ENCODE measurements around the gene ASRGL1. TPM values are rescaled to one million over a fixed set of nuclear protein-coding genes. Genes with fewer than 3 reads are reported as not detected.

ASRGL1 gene
- total RNA-seq, 2 experiments from 2014 or later, result 11.5 to 12.4 TPM

GRCh38 chr11:62433141-62433903 is 96.1 kb downstream of the ASRGL1 start:
- POLR2A ChIA-PET, result no interaction called here
- ATAC-seq, result no peak
- Mint-ChIP-seq H3K4me3 (no peak overlapping the region), H3K36me3 (ENCODE audit: low read depth) (no peaks in the 10 kb centered on the region), H3K4me1 (ENCODE audit: low read depth) (peaks cover 61% of the 10 kb centered on the region), H3K9me3 (ENCODE audit: insufficient read depth) (no peaks in the 10 kb centered on the region), H3K27me3 (ENCODE audit: low read depth) (no peaks in the 10 kb centered on the region), H3K27ac (no peak overlapping the region)
- no peak for DNase-seq
- CTCF ChIA-PET, result interaction anchor here (1.3 to 2.5 kb wide), 3 partner anchors 9 to 110 kb away, joined by 3 to 14 read pairs (median 4); no protein-coding TSS in a partner anchor

GRCh38 chr11:62433904-62434276 is 96.6 kb downstream of the ASRGL1 start:
- no peaks in the 10 kb centered on the region for H3K36me3 Mint-ChIP-seq (ENCODE audit: low read depth)
- no peak overlapping the region for H3K27ac Mint-ChIP-seq
- H3K4me1 Mint-ChIP-seq (ENCODE audit: low read depth), result peaks cover 56% of the 10 kb centered on the region

GRCh38 chr11:62435846-62436660 is 98.8 kb downstream of the ASRGL1 start:
- Mint-ChIP-seq H3K36me3 (ENCODE audit: low read depth) (no peaks in the 10 kb centered on the region), H3K27ac (no peak overlapping the region), H3K4me3 (no peak overlapping the region), H3K4me1 (ENCODE audit: low read depth) (peaks cover 39% of the 10 kb centered on the region), H3K9me3 (ENCODE audit: insufficient read depth) (no peaks in the 10 kb centered on the region), H3K27me3 (ENCODE audit: low read depth) (no peaks in the 10 kb centered on the region)
- ATAC-seq, result no peak
- POLR2A ChIA-PET, result interaction anchor here (0.6 to 1.9 kb wide), 3 partner anchors 9 to 63 kb away, joined by 3 to 6 read pairs (median 5); no protein-coding TSS in a partner anchor
- no peak for DNase-seq
- CTCF ChIA-PET, result interaction anchor here (0.7 to 3.0 kb wide), 6 partner anchors 12 to 155 kb away, joined by 3 to 24 read pairs (median 4); partner anchors contain the start of gene TUT1

More at GRCh38 chr11:62433904-62434276, 96.6 kb downstream of the ASRGL1 start:
- ChIA-PET POLR2A (no interaction called here), CTCF (interaction anchor here (1.3 to 2.5 kb wide), 3 partner anchors 9 to 109 kb away, joined by 3 to 14 read pairs (median 4); no protein-coding TSS in a partner anchor)
- Mint-ChIP-seq H3K9me3 (ENCODE audit: insufficient read depth) (no peaks in the 10 kb centered on the region), H3K4me3 (no peak overlapping the region), H3K27me3 (ENCODE audit: low read depth) (no peaks in the 10 kb centered on the region)
- DNase-seq, result no peak
- no peak for ATAC-seq

- Mint-ChIP-seq H3K27ac (no peak overlapping the region), H3K9me3 (ENCODE audit: insufficient read depth) (no peaks in the 10 kb centered on the region), H3K27me3 (ENCODE audit: low read depth) (no peaks in the 10 kb centered on the region), H3K36me3 (ENCODE audit: low read depth) (no peaks in the 10 kb centered on the region), H3K4me3 (no peak overlapping the region), H3K4me1 (ENCODE audit: low read depth) (peaks cover 28% of the 10 kb centered on the region)
- POLR2A ChIA-PET, result interaction anchor here (0.6 to 1.9 kb wide), 2 partner anchors 11 to 62 kb away, joined by 4 to 5 read pairs; no protein-coding TSS in a partner anchor
- no peak for ATAC-seq
- no peak for DNase-seq
- CTCF ChIA-PET, result interaction anchor here (1.1 to 3.0 kb wide), 3 partner anchors 14 to 105 kb away, joined by 3 to 24 read pairs (median 11); no protein-coding TSS in a partner anchor
Measured at GRCh38 chr11:62437616-62438015, 100.4 kb downstream of the ASRGL1 start.

- no peak for ATAC-seq
- Mint-ChIP-seq H3K27me3 (ENCODE audit: low read depth) (peaks cover 2% of the 10 kb centered on the region), H3K36me3 (ENCODE audit: low read depth) (no peaks in the 10 kb centered on the region), H3K4me3 (no peak overlapping the region), H3K9me3 (ENCODE audit: insufficient read depth) (no peaks in the 10 kb centered on the region), H3K4me1 (ENCODE audit: low read depth) (peaks cover 20% of the 10 kb centered on the region), H3K27ac (no peak overlapping the region)
- no peak for DNase-seq
- POLR2A ChIA-PET, result no interaction called here
- CTCF ChIA-PET, result no interaction called here
Measured at GRCh38 chr11:62438641-62439040, 101.4 kb downstream of the ASRGL1 start.

GRCh38 chr11:62439785-62440602 is 102.7 kb downstream of the ASRGL1 start:
- Mint-ChIP-seq H3K27ac (no peak overlapping the region), H3K36me3 (ENCODE audit: low read depth) (no peaks in the 10 kb centered on the region), H3K9me3 (ENCODE audit: insufficient read depth) (no peaks in the 10 kb centered on the region), H3K4me3 (no peak overlapping the region), H3K4me1 (ENCODE audit: low read depth) (peaks cover 13% of the 10 kb centered on the region), H3K27me3 (ENCODE audit: low read depth) (peaks cover 7% of the 10 kb centered on the region)
- CTCF ChIA-PET, result interaction anchor here (1.6 kb wide), 1 partner anchor 15 kb away, joined by 8 read pairs; no protein-coding TSS in a partner anchor
- ATAC-seq (no peak), DNase-seq (no peak)
- POLR2A ChIA-PET, result interaction anchor here (1.1 kb wide), 1 partner anchor 134 kb away, joined by 3 read pairs; the partner anchor contains the start of gene EEF1G

Other genes with a start within 250 kb of the ASRGL1 start
- gene INCENP, start 213.4 kb upstream of the ASRGL1 start, total RNA-seq, result 100 to 1,000 TPM; 195 to 211 TPM
- not detected for gene SCGB1D1, start 147.2 kb upstream of the ASRGL1 start, total RNA-seq
- gene SCGB2A1, start 128.8 kb upstream of the ASRGL1 start, total RNA-seq, result not detected
- not detected for gene SCGB1D2, start 95.2 kb upstream of the ASRGL1 start, total RNA-seq
- gene SCGB2A2, start 67.3 kb upstream of the ASRGL1 start, total RNA-seq, result not detected
- gene SCGB1D4, start 38.4 kb upstream of the ASRGL1 start, total RNA-seq, result not detected
- not detected for gene SCGB1A1, start 81.6 kb downstream of the ASRGL1 start, total RNA-seq
- 100 to 1,000 TPM; 123 to 129 TPM for gene AHNAK, start 209.4 kb downstream of the ASRGL1 start, total RNA-seq
- 1,000 to 10,000 TPM; 1,058 to 1,098 TPM for gene EEF1G, start 236.4 kb downstream of the ASRGL1 start, total RNA-seq